WTC11 (cell line): Measurements from ENCODE around the gene TM9SF4. TPM values are rescaled to one million over a fixed set of nuclear protein-coding genes. Genes with fewer than 3 reads are reported as not detected.
A peak's percentile ranks its signal among the peaks of the same experiment; 100 is the strongest.

Source experiments
- ATAC-seq: fragments of 200-7000 bp; cut with Tn5 transposase; 2 replicates; pipeline ENCODE4 v1.10.0; 2021; ENCODE audit warnings: mild to moderate bottlenecking, moderate library complexity
- CTCF ChIA-PET: fragments of 300-600 bp; sonication (Branson Sonifier 250); formaldehyde crosslinking; loops from one replicate; lab custom pipeline; 2021; ENCODE audit warnings: antibody characterized with exemption; lab: Charles Lee
- POLR2A ChIA-PET: fragments of 350-600 bp; sonication (Branson Sonifier 250); formaldehyde crosslinking; loops from one replicate; lab custom pipeline; 2021; ENCODE audit warnings: antibody characterized with exemption; lab: Charles Lee
- DNase-seq: peaks from one replicate; pipeline ENCODE4 v3.0.0; 2021; ENCODE audit warnings: low spot score
- H3K27ac Mint-ChIP-seq: 2 replicates; pipeline ENCODE4 v1.8.0; 2021; ENCODE audit warnings: mixed read lengths
- H3K27me3 Mint-ChIP-seq: 2 replicates; pipeline ENCODE4 v1.8.0; 2021; ENCODE audit warnings: low read depth, mild to moderate bottlenecking, moderate library complexity, mixed read lengths
- H3K36me3 Mint-ChIP-seq: 2 replicates; pipeline ENCODE4 v1.8.0; 2021; ENCODE audit warnings: mixed read lengths
- H3K4me1 Mint-ChIP-seq: 2 replicates; pipeline ENCODE4 v1.8.0; 2022; ENCODE audit warnings: mixed read lengths
- H3K4me3 Mint-ChIP-seq: 2 replicates; pipeline ENCODE4 v1.8.0; 2021; ENCODE audit warnings: mild to moderate bottlenecking, moderate library complexity, mixed read lengths
- H3K9me3 Mint-ChIP-seq: 2 replicates; pipeline ENCODE4 v1.8.0; 2021; ENCODE audit warnings: mixed read lengths
- EMX1 ChIP-seq: fragments of 250-450 bp; sonication (Bioruptor Pico); IDR thresholded peaks from 2 replicates; pipeline ENCODE4 v1.8.0; 2021; ENCODE audit warnings: mild to moderate bottlenecking
- FOXK1 ChIP-seq: sonication (generic); formaldehyde crosslinking; IDR thresholded peaks from 2 replicates; pipeline ENCODE4 v1.8.0; 2022; ENCODE audit warnings: mild to moderate bottlenecking, moderate library complexity, missing genetic modification reagents
- FOXP1 ChIP-seq: sonication (generic); formaldehyde crosslinking; IDR thresholded peaks from 2 replicates; pipeline ENCODE4 v1.8.0; 2022; ENCODE audit warnings: missing genetic modification reagents, mild to moderate bottlenecking, moderate library complexity, borderline replicate concordance
- IRF2 ChIP-seq: sonication (generic); formaldehyde crosslinking; IDR thresholded peaks from 2 replicates; pipeline ENCODE4 v1.8.0; 2022; ENCODE audit warnings: low read depth, missing genetic modification reagents, borderline replicate concordance
- MYBL2 ChIP-seq: sonication (generic); formaldehyde crosslinking; IDR thresholded peaks from 2 replicates; pipeline ENCODE4 v1.8.1; 2023; ENCODE audit warnings: mild to moderate bottlenecking, moderate library complexity, missing genetic modification reagents
- NR1H2 ChIP-seq: sonication (generic); formaldehyde crosslinking; IDR thresholded peaks from 2 replicates; pipeline ENCODE4 v1.9.0; 2021; ENCODE audit warnings: mild to moderate bottlenecking, moderate library complexity, missing genetic modification reagents
- NR2C2 ChIP-seq: sonication (generic); formaldehyde crosslinking; IDR thresholded peaks from 2 replicates; pipeline ENCODE4 v1.8.0; 2022; ENCODE audit warnings: mild to moderate bottlenecking, missing genetic modification reagents
- PRRX2 ChIP-seq: fragments of 250-450 bp; sonication (Bioruptor Pico); IDR thresholded peaks from 2 replicates; pipeline ENCODE4 v1.8.0; 2021; ENCODE audit warnings: mild to moderate bottlenecking
- ZNF121 ChIP-seq: sonication (generic); formaldehyde crosslinking; IDR thresholded peaks from 2 replicates; pipeline ENCODE4 v1.8.0; 2023; ENCODE audit warnings: missing genetic modification reagents
- ZNF396 ChIP-seq: fragments of 250-450 bp; sonication (Bioruptor Pico); IDR thresholded peaks from 2 replicates; pipeline ENCODE4 v1.8.0; 2021; ENCODE audit warnings: mild to moderate bottlenecking, moderate library complexity, borderline replicate concordance
- total RNA-seq: library from RNA; stranded (reverse); gene quantifications from 3 replicates; pipeline ENCODE4 v1.2.3, GENCODE V29; 2021
- TF ChIP-seq, protein P1 (sequence below): sonication (generic); formaldehyde crosslinking; IDR thresholded peaks from 2 replicates; pipeline ENCODE4 v1.8.1; 2023; ENCODE audit warnings: mild to moderate bottlenecking, moderate library complexity, missing genetic modification reagents
- TF ChIP-seq, protein P2 (sequence below): sonication (generic); formaldehyde crosslinking; IDR thresholded peaks from 2 replicates; pipeline ENCODE4 v1.8.1; 2023; ENCODE audit warnings: mild to moderate bottlenecking, missing genetic modification reagents, moderate library complexity
- TF ChIP-seq, protein P3 (sequence below): sonication (generic); formaldehyde crosslinking; IDR thresholded peaks from 2 replicates; pipeline ENCODE4 v1.8.1; 2022; ENCODE audit warnings: mild to moderate bottlenecking, moderate library complexity, missing genetic modification reagents
- TF ChIP-seq, protein P4 (sequence below): fragments of 250-450 bp; sonication (Bioruptor Pico); IDR thresholded peaks from 2 replicates; pipeline ENCODE4 v1.9.0; 2021; ENCODE audit warnings: moderate library complexity, mild to moderate bottlenecking, inconsistent platforms, borderline replicate concordance
- TF ChIP-seq, protein P5 (sequence below): sonication (generic); formaldehyde crosslinking; IDR thresholded peaks from 2 replicates; pipeline ENCODE4 v1.8.1; 2022; ENCODE audit warnings: low read depth, mild to moderate bottlenecking, moderate library complexity, missing genetic modification reagents, borderline replicate concordance
- TF ChIP-seq, protein P6 (sequence below): sonication (generic); formaldehyde crosslinking; IDR thresholded peaks from 2 replicates; pipeline ENCODE4 v1.8.1; 2023; ENCODE audit warnings: mild to moderate bottlenecking, missing genetic modification reagents
- TF ChIP-seq, protein P7 (sequence below): sonication (generic); formaldehyde crosslinking; IDR thresholded peaks from 2 replicates; pipeline ENCODE4 v1.8.1; 2022; ENCODE audit warnings: low read depth, missing genetic modification reagents, borderline replicate concordance

Gene TM9SF4
- total RNA-seq, 1 experiment from 2014 or later, result 44.8 TPM

DNA sequence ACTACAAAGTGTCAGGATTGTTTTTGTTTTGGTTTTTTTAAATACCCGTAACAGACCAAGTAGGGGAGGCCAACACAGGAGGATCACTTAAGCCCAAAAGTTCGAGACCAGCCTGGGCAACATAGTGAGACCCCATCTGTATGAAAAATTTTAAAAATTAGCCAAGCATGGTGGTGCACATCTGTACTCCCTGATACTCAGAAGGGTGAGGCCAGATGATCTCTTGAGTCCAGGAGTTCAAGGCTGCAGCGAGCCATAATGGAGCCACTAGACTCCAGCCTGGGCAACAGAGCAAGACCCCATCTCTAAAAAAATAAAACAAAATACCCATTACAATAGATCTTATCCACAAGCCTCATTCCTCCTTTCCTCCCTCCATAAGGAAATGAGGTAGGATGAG lies 28.7 kb upstream of the TM9SF4 start:
- DNase-seq, result no peak
- Mint-ChIP-seq H3K4me1 (0 out of 2 replicates have a peak, but pooled peaks cover 4% of the 10 kb centered on the region), H3K36me3 (no peaks in the 10 kb centered on the region), H3K27me3 (no peaks in the 10 kb centered on the region; the same call in 1 of the 2 replicates), H3K27ac (no peak overlapping the region), H3K9me3 (no peaks in the 10 kb centered on the region), H3K4me3 (no peak overlapping the region)
- ATAC-seq, result no peak
- ChIA-PET CTCF (interaction anchor here (1.1 to 2.0 kb wide), 4 partner anchors 11 to 228 kb away, joined by 4 to 9 read pairs (median 6); no protein-coding TSS in a partner anchor), POLR2A (interaction anchor here (0.6 kb wide), 1 partner anchor 14 kb away, joined by 5 read pairs; no protein-coding TSS in a partner anchor)
- TF ChIP-seq, protein P1, sequence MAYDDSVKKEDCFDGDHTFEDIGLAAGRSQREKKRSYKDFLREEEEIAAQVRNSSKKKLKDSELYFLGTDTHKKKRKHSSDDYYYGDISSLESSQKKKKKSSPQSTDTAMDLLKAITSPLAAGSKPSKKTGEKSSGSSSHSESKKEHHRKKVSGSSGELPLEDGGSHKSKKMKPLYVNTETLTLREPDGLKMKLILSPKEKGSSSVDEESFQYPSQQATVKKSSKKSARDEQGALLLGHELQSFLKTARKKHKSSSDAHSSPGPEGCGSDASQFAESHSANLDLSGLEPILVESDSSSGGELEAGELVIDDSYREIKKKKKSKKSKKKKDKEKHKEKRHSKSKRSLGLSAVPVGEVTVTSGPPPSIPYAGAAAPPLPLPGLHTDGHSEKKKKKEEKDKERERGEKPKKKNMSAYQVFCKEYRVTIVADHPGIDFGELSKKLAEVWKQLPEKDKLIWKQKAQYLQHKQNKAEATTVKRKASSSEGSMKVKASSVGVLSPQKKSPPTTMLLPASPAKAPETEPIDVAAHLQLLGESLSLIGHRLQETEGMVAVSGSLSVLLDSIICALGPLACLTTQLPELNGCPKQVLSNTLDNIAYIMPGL, result no peak
- TF ChIP-seq, protein P2, sequence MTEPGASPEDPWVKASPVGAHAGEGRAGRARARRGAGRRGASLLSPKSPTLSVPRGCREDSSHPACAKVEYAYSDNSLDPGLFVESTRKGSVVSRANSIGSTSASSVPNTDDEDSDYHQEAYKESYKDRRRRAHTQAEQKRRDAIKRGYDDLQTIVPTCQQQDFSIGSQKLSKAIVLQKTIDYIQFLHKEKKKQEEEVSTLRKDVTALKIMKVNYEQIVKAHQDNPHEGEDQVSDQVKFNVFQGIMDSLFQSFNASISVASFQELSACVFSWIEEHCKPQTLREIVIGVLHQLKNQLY (CRISPR knock-in tag), result no peak
- TF ChIP-seq, protein P3, sequence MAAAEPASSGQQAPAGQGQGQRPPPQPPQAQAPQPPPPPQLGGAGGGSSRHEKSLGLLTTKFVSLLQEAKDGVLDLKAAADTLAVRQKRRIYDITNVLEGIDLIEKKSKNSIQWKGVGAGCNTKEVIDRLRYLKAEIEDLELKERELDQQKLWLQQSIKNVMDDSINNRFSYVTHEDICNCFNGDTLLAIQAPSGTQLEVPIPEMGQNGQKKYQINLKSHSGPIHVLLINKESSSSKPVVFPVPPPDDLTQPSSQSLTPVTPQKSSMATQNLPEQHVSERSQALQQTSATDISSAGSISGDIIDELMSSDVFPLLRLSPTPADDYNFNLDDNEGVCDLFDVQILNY (CRISPR knock-in tag), result no peak
- TF ChIP-seq ZNF121, result peak; percentile 88
- no peak for TF ChIP-seq PRRX2 (CRISPR knock-in tag)
- TF ChIP-seq EMX1 (CRISPR knock-in tag), result no peak
- no peak for TF ChIP-seq NR2C2 (CRISPR knock-in tag)
- TF ChIP-seq FOXK1 (CRISPR knock-in tag), result no peak

DNA sequence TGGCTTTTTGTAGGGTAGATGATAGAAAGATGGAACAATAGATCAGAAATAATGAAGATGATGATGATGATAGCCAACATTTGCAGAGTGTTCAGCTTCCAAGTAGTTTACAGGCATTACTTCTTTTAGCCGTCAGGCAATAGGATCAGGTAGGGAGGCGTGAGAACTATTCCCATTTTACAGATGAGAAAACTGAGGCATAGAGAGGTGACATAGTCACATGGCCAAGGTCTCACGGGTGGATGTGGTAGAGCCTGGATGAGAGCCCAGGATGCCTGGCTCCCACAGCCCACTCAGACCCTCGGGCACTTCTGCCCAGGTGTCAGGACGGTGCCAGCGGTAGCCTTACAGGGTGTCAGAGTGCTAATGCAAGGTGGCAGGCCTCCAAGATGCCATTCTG lies 26.0 kb upstream of the TM9SF4 start:
- H3K36me3 Mint-ChIP-seq, result no peaks in the 10 kb centered on the region
- no peaks in the 10 kb centered on the region; the same call in 1 of the 2 replicates for H3K27me3 Mint-ChIP-seq
- CTCF ChIA-PET, result no interaction called here
- no peak overlapping the region for H3K4me3 Mint-ChIP-seq
- POLR2A ChIA-PET, result no interaction called here
- H3K27ac Mint-ChIP-seq, result no peak overlapping the region
- H3K9me3 Mint-ChIP-seq, result 0 out of 2 replicates have a peak, but pooled peaks cover 3% of the 10 kb centered on the region
- H3K4me1 Mint-ChIP-seq, result 0 out of 2 replicates have a peak, but pooled peaks cover 4% of the 10 kb centered on the region
- DNase-seq (no peak), ATAC-seq (no peak)
- TF ChIP-seq NR2C2 (CRISPR knock-in tag), result no peak
- no peak for TF ChIP-seq MYBL2
- TF ChIP-seq, protein P4, sequence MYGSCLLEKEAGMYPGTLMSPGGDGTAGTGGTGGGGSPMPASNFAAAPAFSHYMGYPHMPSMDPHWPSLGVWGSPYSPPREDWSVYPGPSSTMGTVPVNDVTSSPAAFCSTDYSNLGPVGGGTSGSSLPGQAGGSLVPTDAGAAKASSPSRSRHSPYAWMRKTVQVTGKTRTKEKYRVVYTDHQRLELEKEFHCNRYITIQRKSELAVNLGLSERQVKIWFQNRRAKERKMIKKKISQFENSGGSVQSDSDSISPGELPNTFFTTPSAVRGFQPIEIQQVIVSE (CRISPR knock-in tag), result no peak
- TF ChIP-seq, protein P5, sequence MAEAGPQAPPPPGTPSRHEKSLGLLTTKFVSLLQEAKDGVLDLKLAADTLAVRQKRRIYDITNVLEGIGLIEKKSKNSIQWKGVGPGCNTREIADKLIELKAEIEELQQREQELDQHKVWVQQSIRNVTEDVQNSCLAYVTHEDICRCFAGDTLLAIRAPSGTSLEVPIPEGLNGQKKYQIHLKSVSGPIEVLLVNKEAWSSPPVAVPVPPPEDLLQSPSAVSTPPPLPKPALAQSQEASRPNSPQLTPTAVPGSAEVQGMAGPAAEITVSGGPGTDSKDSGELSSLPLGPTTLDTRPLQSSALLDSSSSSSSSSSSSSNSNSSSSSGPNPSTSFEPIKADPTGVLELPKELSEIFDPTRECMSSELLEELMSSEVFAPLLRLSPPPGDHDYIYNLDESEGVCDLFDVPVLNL (CRISPR knock-in tag), result no peak
- TF ChIP-seq, protein P1, result no peak
- TF ChIP-seq IRF2 (CRISPR knock-in tag), result no peak
- no peak for TF ChIP-seq ZNF396 (CRISPR knock-in tag)
- no peak for TF ChIP-seq NR1H2
- TF ChIP-seq, protein P6, sequence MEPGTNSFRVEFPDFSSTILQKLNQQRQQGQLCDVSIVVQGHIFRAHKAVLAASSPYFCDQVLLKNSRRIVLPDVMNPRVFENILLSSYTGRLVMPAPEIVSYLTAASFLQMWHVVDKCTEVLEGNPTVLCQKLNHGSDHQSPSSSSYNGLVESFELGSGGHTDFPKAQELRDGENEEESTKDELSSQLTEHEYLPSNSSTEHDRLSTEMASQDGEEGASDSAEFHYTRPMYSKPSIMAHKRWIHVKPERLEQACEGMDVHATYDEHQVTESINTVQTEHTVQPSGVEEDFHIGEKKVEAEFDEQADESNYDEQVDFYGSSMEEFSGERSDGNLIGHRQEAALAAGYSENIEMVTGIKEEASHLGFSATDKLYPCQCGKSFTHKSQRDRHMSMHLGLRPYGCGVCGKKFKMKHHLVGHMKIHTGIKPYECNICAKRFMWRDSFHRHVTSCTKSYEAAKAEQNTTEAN (CRISPR knock-in tag), result no peak
- TF ChIP-seq, protein P7, sequence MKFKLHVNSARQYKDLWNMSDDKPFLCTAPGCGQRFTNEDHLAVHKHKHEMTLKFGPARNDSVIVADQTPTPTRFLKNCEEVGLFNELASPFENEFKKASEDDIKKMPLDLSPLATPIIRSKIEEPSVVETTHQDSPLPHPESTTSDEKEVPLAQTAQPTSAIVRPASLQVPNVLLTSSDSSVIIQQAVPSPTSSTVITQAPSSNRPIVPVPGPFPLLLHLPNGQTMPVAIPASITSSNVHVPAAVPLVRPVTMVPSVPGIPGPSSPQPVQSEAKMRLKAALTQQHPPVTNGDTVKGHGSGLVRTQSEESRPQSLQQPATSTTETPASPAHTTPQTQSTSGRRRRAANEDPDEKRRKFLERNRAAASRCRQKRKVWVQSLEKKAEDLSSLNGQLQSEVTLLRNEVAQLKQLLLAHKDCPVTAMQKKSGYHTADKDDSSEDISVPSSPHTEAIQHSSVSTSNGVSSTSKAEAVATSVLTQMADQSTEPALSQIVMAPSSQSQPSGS, result no peak
- no peak for TF ChIP-seq FOXP1
